Heart right ventricle (tissue), 16 donors: ENCODE measurements around the gene C9orf153. TPM values are rescaled to one million over a fixed set of nuclear protein-coding genes. Genes with fewer than 3 reads are reported as not detected.

Experiments
- ATAC-seq, 8 donors: fragments of 200-7000 bp; cut with Tn5 transposase; one replicate each; pipeline ENCODE4 v1.9.1; 2020; ENCODE audit warnings: mild to moderate bottlenecking in 8 of 8, moderate library complexity in 8 of 8, moderate number of reproducible peaks in 1 of 8
- DNase-seq, 2 donors: peaks; one replicate each; pipeline ENCODE4 v3.0.0-alpha.2; 2020
- H3K27ac ChIP-seq, 10 donors: fragments of 200-600 bp; sonication (generic) in 2 of 10; one replicate each; pipeline versions ENCODE4 v1.5.0 to v1.8.0; 2020 to 2022; ENCODE audit warnings: mild to moderate bottlenecking in 3 of 10
- H3K27me3 ChIP-seq, 7 donors: fragments of 200-600 bp; one replicate each; pipeline ENCODE4 v1.8.0; 2021 to 2022; ENCODE audit warnings: mild to moderate bottlenecking in 2 of 7
- H3K36me3 ChIP-seq, 9 donors: fragments of 200-600 bp; sonication (generic) in 1 of 9; one replicate each; pipeline versions ENCODE4 v1.5.0 to v1.8.0; 2020 to 2022; ENCODE audit warnings: mild to moderate bottlenecking in 2 of 9
- H3K4me1 ChIP-seq, 9 donors: fragments of 200-600 bp; sonication (generic) in 1 of 9; one replicate each; pipeline versions ENCODE4 v1.5.0 to v1.8.0; 2020 to 2022; ENCODE audit warnings: mild to moderate bottlenecking in 4 of 9
- H3K4me3 ChIP-seq, 10 donors: fragments of 200-600 bp; sonication (generic) in 2 of 10; one replicate each; pipeline versions ENCODE4 v1.5.0 to v1.8.0; 2020 to 2022; ENCODE audit warnings: mild to moderate bottlenecking in 7 of 10, moderate library complexity in 2 of 10
- H3K9me3 ChIP-seq, 11 donors: fragments of 200-600 bp in 10 of 11; sonication (generic) in 2 of 11; one replicate each; pipeline versions ENCODE4 v1.5.0 to v1.8.0; 2013 to 2022; ENCODE audit warnings: mild to moderate bottlenecking in 2 of 11, control low read depth in 1 of 11, moderate library complexity in 1 of 11
- CTCF ChIP-seq, 9 donors: fragments of 200-600 bp; sonication (generic) in 2 of 9; IDR thresholded peaks; one replicate each; pipeline versions ENCODE4 v1.5.0 to v1.8.0; 2021 to 2022; ENCODE audit warnings: antibody characterized with exemption in 9 of 9, mild to moderate bottlenecking in 5 of 9, moderate library complexity in 1 of 9
- WGBS, 2 donors: extraction: QIAGEN DNeasy Blood & Tissue Kit; methylation state at CpG; one replicate each; pipeline ENCODE4 v1.1.7; 2013; ENCODE audit warnings: inconsistent platforms in 1 of 2; 5-methylcytosine and 5-hydroxymethylcytosine counted together
- intact Hi-C, 10 donors: fragments of 100-400 bp; cut with DNase I; formaldehyde crosslinking; loops; one replicate each; pipeline versions ENCODE4 v1.11.1 to v1.14.2; 2022
- polyA plus RNA-seq, 2 donors: library from polyadenylated mRNA; stranded (reverse); fragments of 200-250 nt; gene quantifications; one replicate each; pipeline ENCODE4 v1.2.3, GENCODE V29; 2013
- total RNA-seq, 10 donors: library from RNA; stranded (reverse); fragmentation: NEBNext Ultra II Directional in 3 of 10; extraction: Animal tissue kit (Norgen Biotek cat#: 25700) in 3 of 10; gene quantifications; one replicate each; pipeline versions ENCODE4 v1.2.1 to v1.2.4, GENCODE V29; 2021 to 2023
- donor health status: Arrhythmogenic right ventricular cardiomyopathy.
- donor health status: ischemic (EF 13 %, LVEDD 7.1; RV severe dilation, severe dysfunction).
- donor health status: healthy with polysubstance abuse.
- donor health status: DM: no; HTN: yes; CAD: no.
- donor health status: DM: no; HTN: no; CAD: no.
- donor health status: ischemic (EF 25% LVEDD 6.9; RV normal size, moderate dysfunction).
- donor health status: ischemic (EF 25% LVEDD 5.7; RV mildly dilated, moderate dysfunction).
- donor health status: healthy.
- donor health status: DM: yes; HTN: yes; CAD: no.
- donor health status: Ischemic cardiomyopathy.
- donor health status: ischemic (EF 35%, LVEDD 5.7; RV mildly dilated, moderate dysfunction).
- donor health status: nonischemic (EF 11% LVEDD 7.7; RV severe dilation, severe dysfunction).
- donor health status: DM: yes; HTN: yes; CAD: no.
- donor health status: PGD.
- donor health status: ischemic (EF 29% LVEDD 5.4; RV normal size, mild dysfunction).
- donor health status: nonischemic (EF 23%, LVEDD 6.1; RV moderate dilation, normal function).

Gene C9orf153
- total and polyA plus RNA-seq, 12 donors: 0.06 to 0.72 (median 0.34) TPM; not detected in 2

GRCh38 chr9:86184138-86184524 is 75.3 kb downstream of the C9orf153 start:
- peaks cover 0 to 6% (median 0%) of the 10 kb centered on the region in 9 donors for H3K4me1 ChIP-seq

GRCh38 chr9:86183229-86184137 is 76.0 kb downstream of the C9orf153 start:
- no peak for DNase-seq
- Histone ChIP-seq H3K4me3 (no peak overlapping the region), H3K36me3 (no peaks in the 10 kb centered on the region), H3K27me3 (no peaks in the 10 kb centered on the region), H3K4me1 (peaks cover 0 to 6% (median 0%) of the 10 kb centered on the region in 9 donors), H3K9me3 (peaks cover 0 to 11% (median under 1%) of the 10 kb centered on the region in 11 donors), H3K27ac (no peak overlapping the region)
- ATAC-seq: no peak
- TF ChIP-seq CTCF (IDR thresholded peaks at IDR 0.05): no peak
- WGBS, 2 donors: 82 to 92% methylated on average over 1 of the region's 1 CpG
- intact Hi-C loops: no loop called here

More at GRCh38 chr9:86184138-86184524, 75.3 kb downstream of the C9orf153 start:
- intact Hi-C loops: no loop called here
- H3K36me3 ChIP-seq: no peaks in the 10 kb centered on the region
- H3K4me3 ChIP-seq: no peak overlapping the region
- DNase-seq: no peak
- H3K27me3 ChIP-seq: no peaks in the 10 kb centered on the region
- H3K27ac ChIP-seq: no peak overlapping the region
- TF ChIP-seq CTCF (IDR thresholded peaks at IDR 0.05): no peak
- no peak for ATAC-seq
- WGBS, 2 donors: 88 to 94% methylated on average over 4 of the region's 4 CpGs
- peaks cover 0 to 18% (median 6%) of the 10 kb centered on the region in 11 donors for H3K9me3 ChIP-seq

- no peak overlapping the region for H3K4me3 ChIP-seq
- DNase-seq: no peak
- intact Hi-C loops: no loop called here
- H3K27me3 ChIP-seq: no peaks in the 10 kb centered on the region
- H3K36me3 ChIP-seq: no peaks in the 10 kb centered on the region
- 73 to 82% methylated on average over 3 of the region's 3 CpGs for WGBS, 2 donors
- ATAC-seq: no peak
- H3K4me1 ChIP-seq: peaks cover 0 to 6% (median 0%) of the 10 kb centered on the region in 9 donors
- H3K27ac ChIP-seq: no peak overlapping the region
- TF ChIP-seq CTCF (IDR thresholded peaks at IDR 0.05): no peak
- no peaks in the 10 kb centered on the region for H3K9me3 ChIP-seq
Measured at GRCh38 chr9:86181379-86182315, 77.8 kb downstream of the C9orf153 start.

GRCh38 chr9:86178503-86178902 is 81.0 kb downstream of the C9orf153 start:
- no peak for TF ChIP-seq CTCF (IDR thresholded peaks at IDR 0.05)
- WGBS, 2 donors: 94 to 95% methylated on average over 5 of the region's 5 CpGs
- Histone ChIP-seq H3K4me3 (no peak overlapping the region), H3K9me3 (no peaks in the 10 kb centered on the region), H3K4me1 (peaks cover 0 to 3% (median 0%) of the 10 kb centered on the region in 9 donors), H3K36me3 (no peaks in the 10 kb centered on the region), H3K27me3 (no peaks in the 10 kb centered on the region), H3K27ac (no peak overlapping the region)
- DNase-seq (no peak), ATAC-seq (no peak)
- intact Hi-C loops: no loop called here
